ENCODE measurements around the gene GPX8. TPM values are rescaled to one million over a fixed set of nuclear protein-coding genes. Genes with fewer than 3 reads are reported as not detected.

The GPX8 gene
- polyA plus RNA-seq, 3 donors = not detected

- intact Hi-C loops (cut with micrococcal nuclease) = no loop called here
- peak overlapping the region in 1 of 2 donors; percentile 60 for H3K27ac ChIP-seq (ENCODE audit: low read depth in 1 of 2, low read length in 2 of 2)
Measured at GRCh38 chr5:55172051-55172899, 12.3 kb downstream of the GPX8 start.

More at GRCh38 chr5:55172051-55172899, 12.3 kb downstream of the GPX8 start:
- H3K4me3 ChIP-seq (replicated peaks in 1 of 3; ENCODE audit: low read depth in 2 of 3, low read length in 3 of 3) = peak overlapping the region; percentile 48 to 73 (median 55)
- peaks cover 32 to 34% of the 10 kb centered on the region in 2 donors for H3K4me1 ChIP-seq (ENCODE audit: control insufficient read depth in 1 of 2, insufficient read depth in 2 of 2, low read length in 2 of 2)
- peak overlapping the region; percentile 77 for H3K4me2 ChIP-seq (replicated peaks; ENCODE audit: extremely low read depth, low read length, poor library complexity, severe bottlenecking)
- Mint-ChIP-seq H3K27me3 (ENCODE audit: low read depth in 3 of 3) (peaks cover 63 to 78% (median 69%) of the 10 kb centered on the region in 3 donors), H3K4me3 (peak overlapping the region; percentile 84 to 93), H3K27ac (peak overlapping the region in 5 of 7 donors; percentile 72 to 91 (median 84)), H3K9me3 (peaks cover 0 to 19% (median 3%) of the 10 kb centered on the region in 7 donors), H3K36me3 (peaks cover 0 to 2% of the 10 kb centered on the region in 2 donors), H3K4me1 (peaks cover 34% of the 10 kb centered on the region)
- 0% methylated on average over 2 of the region's 15 CpGs for WGBS (ENCODE audit: insufficient coverage)
- H3K36me3 ChIP-seq (replicated peaks in 1 of 2; ENCODE audit: control insufficient read depth in 1 of 2, insufficient read depth in 2 of 2, low read length in 2 of 2) = no peaks in the 10 kb centered on the region
- no peaks in the 10 kb centered on the region for H4K20me1 ChIP-seq (ENCODE audit: insufficient read depth, low read length)
- H3K9ac ChIP-seq (ENCODE audit: insufficient read depth, low read length, poor library complexity, severe bottlenecking) = no peak overlapping the region
- peak; percentile 54 to 75 (median 62) for DNase-seq
- H3K27me3 ChIP-seq (ENCODE audit: control insufficient read depth in 2 of 2, insufficient read depth in 2 of 2, low read length in 2 of 2) = peaks cover 54 to 78% of the 10 kb centered on the region in 2 donors
- H3K79me2 ChIP-seq (ENCODE audit: insufficient read depth, low read length) = no peaks in the 10 kb centered on the region
- peaks cover 0 to 13% of the 10 kb centered on the region in 2 donors for H3K9me3 ChIP-seq (replicated peaks in 1 of 2; ENCODE audit: control insufficient read depth in 1 of 2, insufficient read depth in 1 of 2, low read length in 2 of 2)
- H2AFZ ChIP-seq (ENCODE audit: insufficient read depth, low read depth, low read length, poor library complexity, severe bottlenecking) = peak overlapping the region; percentile 80
- TF ChIP-seq, protein P1, sequence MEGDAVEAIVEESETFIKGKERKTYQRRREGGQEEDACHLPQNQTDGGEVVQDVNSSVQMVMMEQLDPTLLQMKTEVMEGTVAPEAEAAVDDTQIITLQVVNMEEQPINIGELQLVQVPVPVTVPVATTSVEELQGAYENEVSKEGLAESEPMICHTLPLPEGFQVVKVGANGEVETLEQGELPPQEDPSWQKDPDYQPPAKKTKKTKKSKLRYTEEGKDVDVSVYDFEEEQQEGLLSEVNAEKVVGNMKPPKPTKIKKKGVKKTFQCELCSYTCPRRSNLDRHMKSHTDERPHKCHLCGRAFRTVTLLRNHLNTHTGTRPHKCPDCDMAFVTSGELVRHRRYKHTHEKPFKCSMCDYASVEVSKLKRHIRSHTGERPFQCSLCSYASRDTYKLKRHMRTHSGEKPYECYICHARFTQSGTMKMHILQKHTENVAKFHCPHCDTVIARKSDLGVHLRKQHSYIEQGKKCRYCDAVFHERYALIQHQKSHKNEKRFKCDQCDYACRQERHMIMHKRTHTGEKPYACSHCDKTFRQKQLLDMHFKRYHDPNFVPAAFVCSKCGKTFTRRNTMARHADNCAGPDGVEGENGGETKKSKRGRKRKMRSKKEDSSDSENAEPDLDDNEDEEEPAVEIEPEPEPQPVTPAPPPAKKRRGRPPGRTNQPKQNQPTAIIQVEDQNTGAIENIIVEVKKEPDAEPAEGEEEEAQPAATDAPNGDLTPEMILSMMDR (IDR thresholded peaks at IDR 0.05) = peak; percentile 89
